GM23248 (cell line): ENCODE measurements around the gene IL17C.

ENCODE experiments used
- EZH2 ChIP-seq: fragments of 200-600 bp; sonication (generic); IDR thresholded peaks from 2 replicates; pipeline ENCODE4 v1.6.1; 2018; ENCODE audit warnings: antibody characterized with exemption, mild to moderate bottlenecking; ENCODE audit not compliant: insufficient read depth, poor library complexity, severe bottlenecking
- EZH2phosphoT487 ChIP-seq: fragments of 200-600 bp; sonication (generic); IDR thresholded peaks from 2 replicates; pipeline ENCODE4 v1.6.1; 2018; ENCODE audit warnings: antibody characterized with exemption, moderate library complexity, mild to moderate bottlenecking, low read depth; ENCODE audit not compliant: insufficient read depth

DNA sequence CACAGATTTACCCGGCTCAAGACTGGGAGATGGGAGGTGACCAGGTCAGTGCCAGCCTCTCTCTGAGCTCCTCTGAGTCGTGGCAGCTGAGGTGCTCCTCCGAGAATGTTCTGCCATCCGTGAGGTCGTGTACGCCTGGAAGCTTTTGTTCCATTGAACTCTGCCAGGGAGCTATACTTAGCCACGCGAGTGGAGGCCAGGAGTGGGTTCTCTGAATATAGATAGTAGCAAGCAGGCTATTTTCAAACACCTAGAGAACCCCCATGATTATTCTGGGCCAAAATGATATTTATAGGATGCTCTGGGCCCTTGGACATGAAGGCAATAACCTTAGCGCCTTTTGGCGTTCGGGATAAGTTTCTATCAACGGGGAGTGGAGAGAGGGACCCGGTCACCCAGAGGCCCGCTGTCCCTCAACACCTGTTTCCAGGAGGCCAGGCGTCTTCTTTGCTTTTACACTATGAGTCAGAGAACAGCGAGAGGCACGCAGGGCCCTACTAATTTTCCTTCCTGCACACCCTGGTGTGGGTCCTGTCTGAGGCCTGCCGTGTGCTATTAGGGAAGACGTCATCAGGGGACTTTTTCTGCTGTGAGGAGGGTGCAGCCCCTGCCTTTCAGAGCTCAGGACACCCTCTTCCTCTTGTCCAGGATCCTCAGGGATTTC, 35.5 kb downstream of the IL17C start:
- TF ChIP-seq EZH2 = no peak
- no peak for TF ChIP-seq EZH2phosphoT487
